ENCODE results near the gene PSMD13.
"Not testable (repeated sequence)": the region's sequence is repeated elsewhere in the genome, so short reads cannot be mapped to it uniquely, and the experiment has no call there.

The PSMD13 gene

GRCh38 chr11:236774-237767 is at the start of gene PSMD13:
TSS of gene PSMD13 (plus strand) at chr11:236976. CDS start at chr11:237050, 74 bp downstream.
- DNase-seq (ENCODE audit: low read depth): peak; percentile 81

- DNase-seq (ENCODE audit: low read depth): not testable (repeated sequence)
Observed at GRCh38 chr11:189200-189783, 47.5 kb upstream of the PSMD13 start.

- not testable (repeated sequence) for DNase-seq (ENCODE audit: low read depth)
Observed at GRCh38 chr11:189843-190311, 46.9 kb upstream of the PSMD13 start.

- not testable (repeated sequence) for DNase-seq (ENCODE audit: low read depth)
Observed at GRCh38 chr11:190546-190945, 46.2 kb upstream of the PSMD13 start.

- DNase-seq (ENCODE audit: low read depth): peak; percentile 23
Observed at GRCh38 chr11:191490-192478, 45.0 kb upstream of the PSMD13 start.

GRCh38 chr11:192674-193128 is 44.1 kb upstream of the PSMD13 start, which contains the start of gene SCGB1C1:
TSS of gene SCGB1C1 (plus strand) at chr11:193078. CDS start at chr11:193100, 22 bp downstream.
- DNase-seq (ENCODE audit: low read depth): not testable (repeated sequence)

- DNase-seq (ENCODE audit: low read depth): not testable (repeated sequence)
Observed at GRCh38 chr11:193481-193880, 43.3 kb upstream of the PSMD13 start.

DNA sequence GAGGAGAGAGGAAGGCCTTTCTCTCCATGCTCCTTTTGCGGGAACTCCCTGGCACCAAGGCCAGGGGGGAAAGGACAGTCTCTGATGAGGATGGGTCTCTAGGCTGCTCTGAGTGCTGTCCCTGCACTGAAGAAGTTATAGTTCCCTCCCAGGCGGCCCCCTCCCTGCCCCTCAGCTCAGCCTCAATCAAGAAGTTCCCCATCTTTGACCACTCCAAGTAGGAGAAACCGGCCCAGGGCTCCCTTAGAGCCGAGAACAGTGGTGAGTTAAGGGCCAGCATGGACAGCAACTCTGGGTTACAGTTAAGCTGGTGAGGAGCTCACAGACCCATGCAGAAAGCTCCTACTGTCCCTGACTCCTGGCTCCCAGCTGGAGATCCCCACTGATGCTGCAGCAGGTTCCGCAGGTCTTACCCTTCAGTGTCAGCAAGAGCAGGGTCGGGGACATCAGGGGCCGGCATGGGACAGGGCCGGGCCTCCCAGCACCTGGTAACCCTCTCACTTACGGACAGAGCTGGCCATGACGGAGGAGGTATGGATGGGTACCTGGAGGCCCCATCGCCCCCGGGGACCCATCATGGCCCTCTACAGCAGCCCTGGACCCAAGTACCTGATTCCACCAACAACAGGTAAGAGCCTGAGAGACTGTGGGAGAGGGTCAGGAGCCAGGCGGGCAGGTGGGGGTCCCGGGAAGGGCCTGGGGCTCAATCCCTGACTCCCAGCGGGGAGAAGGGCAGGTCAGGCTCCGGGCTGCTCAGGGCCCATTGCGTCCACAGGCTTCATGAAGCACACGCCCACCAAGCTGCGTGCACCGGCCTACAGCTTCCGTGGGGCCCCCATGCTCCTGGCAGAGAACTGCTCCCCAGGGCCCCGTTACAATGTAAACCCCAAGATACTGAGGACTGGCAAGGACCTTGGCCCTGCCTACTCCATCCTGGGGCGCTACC is 39.7 kb upstream of the PSMD13 start:
- DNase-seq (ENCODE audit: low read depth): no peak

- DNase-seq (ENCODE audit: low read depth): no peak
Observed at GRCh38 chr11:197741-198235, 39.0 kb upstream of the PSMD13 start.

GRCh38 chr11:198236-198806 is 38.5 kb upstream of the PSMD13 start:
- no peak for DNase-seq (ENCODE audit: low read depth)

DNA sequence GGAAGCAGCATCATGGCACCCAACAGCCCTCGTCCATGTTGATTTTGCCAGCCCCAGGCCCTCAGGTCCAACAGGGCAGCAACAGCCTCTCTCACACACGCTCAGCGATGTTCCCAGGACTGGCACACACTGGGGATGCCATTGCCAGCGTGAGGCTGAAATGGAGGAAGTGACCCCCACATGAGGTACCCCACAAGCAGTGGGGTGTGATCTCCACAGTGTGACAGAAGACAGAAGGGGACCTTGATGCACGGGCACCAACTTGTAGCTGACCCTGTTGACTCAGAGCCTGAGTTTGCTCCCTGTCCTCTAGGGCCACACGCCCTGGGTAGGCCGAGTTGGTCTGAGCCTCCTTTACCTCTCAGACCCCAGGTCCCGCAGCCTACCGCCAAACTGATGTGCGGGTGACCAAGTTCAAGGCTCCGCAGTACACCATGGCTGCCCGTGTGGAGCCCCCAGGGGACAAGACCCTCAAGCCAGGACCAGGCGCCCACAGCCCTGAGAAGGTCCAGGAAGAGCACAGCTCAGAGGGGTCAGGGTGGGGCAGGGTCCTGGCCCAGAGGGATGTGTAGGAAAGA is 37.7 kb upstream of the PSMD13 start:
- DNase-seq (ENCODE audit: low read depth): no peak

DNA sequence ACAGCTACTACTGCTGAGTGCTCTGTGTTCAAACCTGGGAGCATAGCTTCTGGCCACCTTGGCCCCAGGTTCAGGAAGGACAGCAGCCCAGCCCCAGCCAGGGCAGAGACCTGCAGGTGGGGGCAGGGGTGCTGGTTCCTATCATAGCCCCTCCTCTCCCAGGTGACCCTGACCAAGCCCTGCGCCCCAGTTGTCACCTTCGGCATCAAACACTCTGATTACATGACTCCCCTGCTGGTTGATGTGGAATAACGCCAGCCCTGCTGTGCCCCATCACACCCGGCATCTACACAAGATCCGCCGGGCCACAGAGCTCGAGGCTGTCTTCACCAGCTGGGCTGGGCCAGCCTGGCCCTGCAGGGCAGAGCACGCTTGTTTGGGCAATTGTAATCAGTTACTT is 37.0 kb upstream of the PSMD13 start:
- DNase-seq (ENCODE audit: low read depth): no peak

GRCh38 chr11:200224-201003 is 36.4 kb upstream of the PSMD13 start:
- DNase-seq (ENCODE audit: low read depth): no peak

DNA sequence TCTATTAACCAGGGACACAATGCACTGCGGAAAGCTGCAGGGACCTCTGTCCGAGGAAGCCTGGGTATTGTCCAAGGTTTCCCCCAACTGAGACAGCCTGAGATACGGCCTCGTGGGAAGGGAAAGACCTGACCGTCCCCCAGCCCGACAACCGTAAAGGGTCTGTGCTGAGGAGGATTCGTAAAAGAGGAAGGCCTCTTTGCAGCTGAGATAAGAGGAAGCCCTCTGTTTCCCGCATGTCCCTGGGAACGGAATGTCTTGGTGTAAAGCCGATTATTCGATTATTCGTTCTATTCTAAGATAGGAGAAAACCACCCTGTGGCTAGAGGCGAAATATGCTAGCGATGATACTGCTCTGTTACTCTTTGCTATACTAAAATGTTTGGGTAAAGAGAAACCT is 34.8 kb upstream of the PSMD13 start:
- DNase-seq (ENCODE audit: low read depth): no peak

GRCh38 chr11:202490-202889 is 34.3 kb upstream of the PSMD13 start:
- no peak for DNase-seq (ENCODE audit: low read depth)

- DNase-seq (ENCODE audit: low read depth): no peak
Observed at GRCh38 chr11:203056-203944, 33.5 kb upstream of the PSMD13 start.

DNA sequence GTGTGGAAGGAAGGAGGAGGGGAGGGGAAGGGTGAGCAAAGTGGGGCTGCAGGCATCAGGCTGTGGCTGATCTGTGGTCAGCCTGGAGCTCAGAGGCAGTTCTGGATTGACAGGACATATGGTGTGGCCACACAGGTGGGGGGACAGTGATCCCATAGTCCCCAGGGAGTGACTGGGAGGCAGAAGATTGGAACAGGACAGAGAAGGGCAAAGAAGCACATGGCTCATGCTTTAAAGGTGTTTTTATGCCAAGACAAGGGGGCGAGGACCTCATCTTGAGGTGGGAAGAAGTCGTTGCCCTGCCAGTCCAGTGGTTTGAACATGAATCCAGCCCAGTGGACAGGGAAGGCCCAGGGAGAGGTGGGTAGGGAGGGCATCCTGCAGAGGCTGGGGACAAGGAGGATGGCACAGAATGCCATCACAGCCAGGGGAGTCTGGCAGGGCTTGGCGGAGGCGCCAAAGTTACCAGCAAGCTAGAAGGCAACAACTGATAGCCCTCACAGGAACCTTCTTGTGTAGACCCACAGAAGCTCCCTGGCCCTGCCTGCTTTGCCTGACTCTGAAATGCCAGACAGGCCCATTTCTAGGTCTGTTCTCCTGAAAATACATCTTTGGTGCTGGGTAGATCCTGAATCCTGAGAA is 32.7 kb upstream of the PSMD13 start:
- DNase-seq (ENCODE audit: low read depth): no peak
